ENCODE results near the gene TNFAIP3. TPM values are rescaled to one million over a fixed set of nuclear protein-coding genes. Genes with fewer than 3 reads are reported as not detected.

The TNFAIP3 gene
- total and polyA plus RNA-seq, 2 donors (not counting 1 experiment from before 2014, with no cell fraction given): 7.8 to 23.5 TPM

DNA sequence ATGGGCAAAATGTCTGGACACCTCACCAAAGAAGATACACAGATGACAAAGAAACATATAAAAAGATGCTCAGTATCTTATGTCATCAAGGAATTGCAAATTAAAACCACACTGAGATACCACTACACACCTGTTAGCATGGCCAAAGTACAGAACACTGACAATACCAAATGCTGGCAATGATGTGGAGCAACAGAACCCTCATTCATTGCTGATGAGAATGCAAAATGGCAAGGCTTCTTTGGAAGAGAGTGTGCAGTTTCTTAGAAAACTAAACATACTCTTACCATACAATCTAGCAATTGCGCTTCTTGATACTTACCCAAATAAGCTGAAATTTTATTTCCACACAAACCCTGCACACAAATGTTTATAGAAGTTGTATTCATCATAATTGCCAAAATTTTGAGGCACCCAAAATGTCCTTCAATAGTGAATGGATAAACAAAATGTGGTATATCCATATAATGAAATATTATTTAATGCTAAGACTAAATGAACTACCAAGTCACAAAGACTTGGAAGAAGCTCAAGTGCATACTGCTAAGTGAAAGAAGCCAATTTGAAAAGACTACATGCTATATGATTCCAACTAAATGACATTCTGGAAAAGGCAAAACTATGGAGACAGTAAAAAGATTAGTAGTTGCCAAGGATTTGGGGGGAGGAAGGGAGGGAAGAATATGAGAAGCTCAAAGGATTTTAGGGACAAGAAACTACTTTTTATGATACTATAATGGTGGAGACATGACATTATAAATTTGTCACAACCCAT, 50.7 kb downstream of the TNFAIP3 start:
- Histone ChIP-seq H3K9me3 (ENCODE audit: control insufficient read depth, insufficient read depth, low read depth, low read length) (no peaks in the 10 kb centered on the region), H3K27ac (ENCODE audit: insufficient read depth, low read length) (no peak overlapping the region), H3K9ac (ENCODE audit: insufficient read depth, low read length) (no peak overlapping the region), H3K4me3 (replicated peaks in 1 of 4; ENCODE audit: control extremely low read depth in 1 of 4, insufficient read depth in 1 of 4, low read depth in 3 of 4, low read length in 4 of 4) (no peak overlapping the region), H3K36me3 (ENCODE audit: control insufficient read depth, insufficient read depth, low read length) (no peaks in the 10 kb centered on the region), H3K79me2 (ENCODE audit: control insufficient read depth, insufficient read depth, low read length) (no peaks in the 10 kb centered on the region), H4K20me1 (ENCODE audit: control insufficient read depth, extremely low read depth, insufficient read depth, low read length) (no peaks in the 10 kb centered on the region), H3K4me1 (ENCODE audit: control insufficient read depth, extremely low read depth, insufficient read depth, low read length) (no peaks in the 10 kb centered on the region), H3K27me3 (ENCODE audit: control insufficient read depth, insufficient read depth, low read length) (no peaks in the 10 kb centered on the region), H2AFZ (ENCODE audit: low read length) (no peak overlapping the region), H3K4me2 (ENCODE audit: extremely low read depth, insufficient read depth, low read length) (no peak overlapping the region)
- TF ChIP-seq EZH2 (IDR thresholded peaks at IDR 0.05; ENCODE audit: low read length, missing control alignments): no peak
- TF ChIP-seq, protein P1, sequence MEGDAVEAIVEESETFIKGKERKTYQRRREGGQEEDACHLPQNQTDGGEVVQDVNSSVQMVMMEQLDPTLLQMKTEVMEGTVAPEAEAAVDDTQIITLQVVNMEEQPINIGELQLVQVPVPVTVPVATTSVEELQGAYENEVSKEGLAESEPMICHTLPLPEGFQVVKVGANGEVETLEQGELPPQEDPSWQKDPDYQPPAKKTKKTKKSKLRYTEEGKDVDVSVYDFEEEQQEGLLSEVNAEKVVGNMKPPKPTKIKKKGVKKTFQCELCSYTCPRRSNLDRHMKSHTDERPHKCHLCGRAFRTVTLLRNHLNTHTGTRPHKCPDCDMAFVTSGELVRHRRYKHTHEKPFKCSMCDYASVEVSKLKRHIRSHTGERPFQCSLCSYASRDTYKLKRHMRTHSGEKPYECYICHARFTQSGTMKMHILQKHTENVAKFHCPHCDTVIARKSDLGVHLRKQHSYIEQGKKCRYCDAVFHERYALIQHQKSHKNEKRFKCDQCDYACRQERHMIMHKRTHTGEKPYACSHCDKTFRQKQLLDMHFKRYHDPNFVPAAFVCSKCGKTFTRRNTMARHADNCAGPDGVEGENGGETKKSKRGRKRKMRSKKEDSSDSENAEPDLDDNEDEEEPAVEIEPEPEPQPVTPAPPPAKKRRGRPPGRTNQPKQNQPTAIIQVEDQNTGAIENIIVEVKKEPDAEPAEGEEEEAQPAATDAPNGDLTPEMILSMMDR (conservative IDR thresholded peaks at IDR 0.05 in 1 of 2, IDR thresholded peaks at IDR 0.05 in 1 of 2; ENCODE audit: low read depth in 1 of 2, low read length in 2 of 2): no peak
- DNase-seq (ENCODE audit: low read depth in 2 of 2): no peak

DNA sequence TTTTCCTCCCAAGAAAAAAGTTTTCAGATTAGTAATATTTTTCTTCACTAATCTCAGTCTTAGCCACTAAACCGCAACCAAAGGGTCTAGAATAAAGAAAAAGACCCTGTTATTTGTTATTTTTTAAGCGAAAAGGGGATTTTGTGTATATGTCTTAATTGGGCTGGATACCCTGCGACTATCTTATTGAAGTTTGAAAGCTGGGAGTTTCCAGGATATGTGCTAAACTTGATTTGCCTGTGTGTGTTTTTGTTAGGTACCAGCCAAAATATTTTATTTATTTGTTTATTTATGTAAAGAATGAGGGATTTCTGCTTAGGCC, 52.4 kb downstream of the TNFAIP3 start:
- no peak overlapping the region for H2AFZ ChIP-seq (ENCODE audit: low read length)
- no peaks in the 10 kb centered on the region for H4K20me1 ChIP-seq (ENCODE audit: control insufficient read depth, extremely low read depth, insufficient read depth, low read length)
- no peak overlapping the region for H3K4me2 ChIP-seq (ENCODE audit: extremely low read depth, insufficient read depth, low read length)
- H3K27me3 ChIP-seq (ENCODE audit: control insufficient read depth, insufficient read depth, low read length): no peaks in the 10 kb centered on the region
- H3K9ac ChIP-seq (ENCODE audit: insufficient read depth, low read length): no peak overlapping the region
- no peaks in the 10 kb centered on the region for H3K79me2 ChIP-seq (ENCODE audit: control insufficient read depth, insufficient read depth, low read length)
- no peaks in the 10 kb centered on the region for H3K4me1 ChIP-seq (ENCODE audit: control insufficient read depth, extremely low read depth, insufficient read depth, low read length)
- no peaks in the 10 kb centered on the region for H3K9me3 ChIP-seq (ENCODE audit: control insufficient read depth, insufficient read depth, low read depth, low read length)
- DNase-seq (ENCODE audit: low read depth in 2 of 2): no peak
- TF ChIP-seq, protein P1 (conservative IDR thresholded peaks at IDR 0.05 in 1 of 2, IDR thresholded peaks at IDR 0.05 in 1 of 2; ENCODE audit: low read depth in 1 of 2, low read length in 2 of 2): no peak
- no peak for TF ChIP-seq EZH2 (IDR thresholded peaks at IDR 0.05; ENCODE audit: low read length, missing control alignments)
- H3K4me3 ChIP-seq (replicated peaks in 1 of 4; ENCODE audit: control extremely low read depth in 1 of 4, insufficient read depth in 1 of 4, low read depth in 3 of 4, low read length in 4 of 4): no peak overlapping the region
- no peaks in the 10 kb centered on the region for H3K36me3 ChIP-seq (ENCODE audit: control insufficient read depth, insufficient read depth, low read length)
- H3K27ac ChIP-seq (ENCODE audit: insufficient read depth, low read length): no peak overlapping the region

DNA sequence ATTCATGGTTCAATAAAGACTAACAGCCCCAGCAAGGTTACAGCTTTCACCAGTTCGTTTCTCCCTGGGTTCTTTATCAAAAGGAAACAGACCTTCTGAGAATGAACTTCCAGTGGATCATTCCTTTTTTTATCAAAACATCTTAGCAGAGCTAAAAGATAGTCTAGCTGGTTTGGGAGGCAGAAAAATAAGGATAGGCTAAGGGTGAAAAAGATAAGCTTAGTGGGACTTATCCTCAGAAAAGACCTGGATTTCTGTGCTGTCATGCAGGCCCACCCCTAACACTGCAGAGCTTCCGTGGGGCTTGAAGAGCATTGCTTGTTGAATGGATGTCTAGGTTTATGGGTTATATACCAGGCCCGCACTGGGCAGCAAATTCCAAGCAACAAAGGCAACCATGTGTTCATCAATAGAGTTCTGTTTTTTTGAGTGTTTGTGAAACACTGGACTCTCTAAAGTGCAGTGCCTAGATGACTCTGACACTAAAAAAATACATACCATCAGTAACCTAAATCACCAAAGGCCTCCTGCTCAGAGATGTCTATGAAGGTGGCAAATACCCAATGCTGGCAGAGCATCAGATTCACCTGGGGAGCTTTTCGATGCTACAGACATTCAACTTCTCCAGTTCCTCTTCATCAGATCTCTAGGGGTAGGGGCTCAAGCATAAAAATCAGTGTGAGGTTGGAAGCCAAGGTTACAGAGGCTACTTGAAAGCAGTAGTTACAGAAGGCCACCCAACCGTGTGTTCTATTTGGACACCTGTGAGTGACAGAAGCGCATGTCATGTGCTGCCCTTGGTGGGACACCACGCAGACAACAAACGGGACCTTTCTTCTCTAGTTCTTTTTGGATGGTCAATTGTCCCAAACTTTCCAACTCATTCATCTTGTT, 53.0 kb downstream of the TNFAIP3 start:
- Histone ChIP-seq H3K27me3 (ENCODE audit: control insufficient read depth, insufficient read depth, low read length) (no peaks in the 10 kb centered on the region), H3K9ac (ENCODE audit: insufficient read depth, low read length) (no peak overlapping the region), H3K4me3 (replicated peaks in 1 of 4; ENCODE audit: control extremely low read depth in 1 of 4, insufficient read depth in 1 of 4, low read depth in 3 of 4, low read length in 4 of 4) (no peak overlapping the region), H3K4me2 (ENCODE audit: extremely low read depth, insufficient read depth, low read length) (no peak overlapping the region), H3K4me1 (ENCODE audit: control insufficient read depth, extremely low read depth, insufficient read depth, low read length) (no peaks in the 10 kb centered on the region), H3K9me3 (ENCODE audit: control insufficient read depth, insufficient read depth, low read depth, low read length) (no peaks in the 10 kb centered on the region), H3K27ac (ENCODE audit: insufficient read depth, low read length) (no peak overlapping the region), H3K79me2 (ENCODE audit: control insufficient read depth, insufficient read depth, low read length) (no peaks in the 10 kb centered on the region), H3K36me3 (ENCODE audit: control insufficient read depth, insufficient read depth, low read length) (no peaks in the 10 kb centered on the region), H4K20me1 (ENCODE audit: control insufficient read depth, extremely low read depth, insufficient read depth, low read length) (no peaks in the 10 kb centered on the region), H2AFZ (ENCODE audit: low read length) (no peak overlapping the region)
- DNase-seq (ENCODE audit: low read depth in 2 of 2): no peak
- TF ChIP-seq EZH2 (IDR thresholded peaks at IDR 0.05; ENCODE audit: low read length, missing control alignments): no peak
- TF ChIP-seq, protein P1 (conservative IDR thresholded peaks at IDR 0.05 in 1 of 2, IDR thresholded peaks at IDR 0.05 in 1 of 2; ENCODE audit: low read depth in 1 of 2, low read length in 2 of 2): no peak
